GM12873 (cell line): ENCODE measurements around the gene ZFYVE21.

ENCODE experiments used
- TF ChIP-seq, protein P1 (sequence below): IDR thresholded peaks from 2 replicates; pipeline ENCODE4 v1.5.1; 2012; ENCODE audit warnings: low read depth, mild to moderate bottlenecking, moderate library complexity, low read length, control low read depth; ENCODE audit not compliant: insufficient read depth; ENCODE audit errors: missing control alignments

Gene ZFYVE21

DNA sequence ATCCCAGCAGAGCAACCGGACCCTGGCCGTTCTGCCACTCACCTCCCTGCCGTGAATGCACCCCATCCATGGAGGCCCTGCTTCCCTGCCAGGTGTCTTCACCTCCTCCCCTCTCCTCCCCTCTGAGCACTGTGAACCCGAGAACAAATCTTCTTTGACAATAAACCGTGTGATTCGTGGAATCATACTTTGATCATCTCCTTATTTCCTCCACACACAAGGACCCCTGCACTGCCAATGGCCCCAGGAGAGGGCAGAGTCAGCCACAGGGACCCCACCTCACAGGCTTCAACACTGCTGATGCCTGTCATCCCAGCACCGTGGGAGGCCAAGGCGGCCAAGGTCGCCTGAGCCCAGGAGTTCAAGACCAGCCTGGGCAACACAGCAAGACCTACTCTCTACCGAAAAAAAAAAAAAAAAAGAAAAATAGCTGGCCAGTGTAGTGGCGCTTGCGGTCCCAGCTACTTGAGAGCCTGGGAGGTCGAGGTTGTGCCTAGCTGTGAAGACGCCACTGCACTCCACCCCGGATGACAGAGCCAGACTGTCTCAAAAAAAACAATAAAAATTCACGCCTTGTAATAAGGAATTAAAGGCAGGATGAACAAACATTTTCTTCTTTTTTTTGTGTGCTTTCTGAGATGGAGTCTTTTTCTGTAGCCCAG is 1.4 kb upstream of the ZFYVE21 start:
- TF ChIP-seq, protein P1, sequence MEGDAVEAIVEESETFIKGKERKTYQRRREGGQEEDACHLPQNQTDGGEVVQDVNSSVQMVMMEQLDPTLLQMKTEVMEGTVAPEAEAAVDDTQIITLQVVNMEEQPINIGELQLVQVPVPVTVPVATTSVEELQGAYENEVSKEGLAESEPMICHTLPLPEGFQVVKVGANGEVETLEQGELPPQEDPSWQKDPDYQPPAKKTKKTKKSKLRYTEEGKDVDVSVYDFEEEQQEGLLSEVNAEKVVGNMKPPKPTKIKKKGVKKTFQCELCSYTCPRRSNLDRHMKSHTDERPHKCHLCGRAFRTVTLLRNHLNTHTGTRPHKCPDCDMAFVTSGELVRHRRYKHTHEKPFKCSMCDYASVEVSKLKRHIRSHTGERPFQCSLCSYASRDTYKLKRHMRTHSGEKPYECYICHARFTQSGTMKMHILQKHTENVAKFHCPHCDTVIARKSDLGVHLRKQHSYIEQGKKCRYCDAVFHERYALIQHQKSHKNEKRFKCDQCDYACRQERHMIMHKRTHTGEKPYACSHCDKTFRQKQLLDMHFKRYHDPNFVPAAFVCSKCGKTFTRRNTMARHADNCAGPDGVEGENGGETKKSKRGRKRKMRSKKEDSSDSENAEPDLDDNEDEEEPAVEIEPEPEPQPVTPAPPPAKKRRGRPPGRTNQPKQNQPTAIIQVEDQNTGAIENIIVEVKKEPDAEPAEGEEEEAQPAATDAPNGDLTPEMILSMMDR: no peak

DNA sequence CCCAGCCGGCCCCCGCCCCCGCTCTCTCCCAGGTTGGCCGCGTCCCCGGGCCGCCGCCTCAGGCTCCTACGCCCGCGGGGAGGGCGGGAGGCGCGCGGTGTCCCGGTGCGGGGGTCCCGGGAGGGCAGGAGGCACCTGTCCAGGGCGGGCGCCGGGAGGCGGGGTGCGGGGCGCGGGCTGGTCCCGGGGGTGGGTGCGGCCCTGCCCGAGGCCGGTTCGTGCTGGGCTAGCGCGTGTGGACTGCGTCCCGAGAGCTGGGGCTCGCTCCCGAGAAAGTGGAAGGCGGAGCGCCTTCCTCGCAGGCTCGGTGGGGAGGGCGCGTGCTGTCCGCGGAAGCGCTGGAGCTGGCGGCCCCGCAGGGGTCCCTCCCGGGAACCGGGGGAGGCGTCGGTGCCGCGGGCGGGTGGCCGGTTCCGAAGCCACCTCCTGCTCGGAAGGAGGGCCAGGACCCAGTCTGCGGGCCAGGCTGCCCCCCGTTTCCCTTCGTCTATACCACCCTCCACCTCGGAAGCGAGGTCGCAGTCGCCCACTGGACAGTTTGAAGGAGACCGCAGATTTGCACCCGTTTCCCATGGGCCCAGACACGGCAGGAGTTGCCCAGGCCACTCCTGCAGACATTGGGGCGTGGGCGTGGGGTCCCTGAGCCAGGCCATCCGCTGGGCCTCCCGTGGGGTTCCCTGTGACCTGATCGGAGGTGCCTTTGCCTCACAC is 636 bp downstream of the ZFYVE21 start:
- TF ChIP-seq, protein P1: no peak

DNA sequence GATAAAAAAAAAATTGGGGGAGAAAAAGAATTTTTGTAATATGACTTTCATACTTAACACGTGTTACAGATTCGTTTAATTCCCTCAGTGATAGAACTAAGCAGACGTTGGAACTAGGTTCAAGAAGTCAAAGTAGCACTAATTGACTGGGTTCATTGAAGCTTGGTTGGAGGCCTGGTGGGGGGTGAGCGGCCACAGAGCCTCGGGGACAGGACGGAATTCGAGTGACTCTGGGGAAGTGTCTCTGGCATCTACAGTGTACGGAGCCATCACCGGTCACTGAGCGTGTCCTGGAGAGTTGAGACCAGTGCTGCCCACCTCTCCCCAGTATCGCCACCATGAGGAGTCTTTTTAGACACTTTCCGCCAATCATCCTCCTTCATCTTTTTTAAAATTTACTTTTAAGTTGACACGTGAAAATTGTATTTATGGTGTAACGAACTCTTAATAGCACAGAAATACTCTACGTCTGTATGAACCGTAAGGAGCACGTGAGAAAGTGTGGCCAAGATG is 1.3 kb downstream of the ZFYVE21 start:
- TF ChIP-seq, protein P1: no peak

DNA sequence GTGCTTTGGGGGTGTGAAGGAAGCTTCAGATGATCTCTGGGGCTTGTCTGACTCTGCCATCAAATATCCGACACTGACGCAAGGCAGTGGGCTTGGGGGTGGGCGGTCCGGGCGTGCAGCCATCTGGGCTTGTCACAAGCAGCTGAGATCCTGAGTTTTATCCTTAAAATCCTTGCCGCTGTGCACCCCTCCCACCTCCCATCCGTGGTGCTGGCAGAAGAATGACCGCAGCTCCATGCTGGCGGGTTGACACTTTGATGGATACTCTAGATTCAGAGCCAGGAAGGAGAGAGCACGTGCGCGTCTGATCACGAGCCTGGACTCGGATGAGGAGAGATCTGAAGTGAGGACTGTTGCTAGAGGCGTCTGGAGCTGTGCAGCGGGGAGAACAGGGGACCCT is 3.0 kb downstream of the ZFYVE21 start:
- TF ChIP-seq, protein P1: no peak

DNA sequence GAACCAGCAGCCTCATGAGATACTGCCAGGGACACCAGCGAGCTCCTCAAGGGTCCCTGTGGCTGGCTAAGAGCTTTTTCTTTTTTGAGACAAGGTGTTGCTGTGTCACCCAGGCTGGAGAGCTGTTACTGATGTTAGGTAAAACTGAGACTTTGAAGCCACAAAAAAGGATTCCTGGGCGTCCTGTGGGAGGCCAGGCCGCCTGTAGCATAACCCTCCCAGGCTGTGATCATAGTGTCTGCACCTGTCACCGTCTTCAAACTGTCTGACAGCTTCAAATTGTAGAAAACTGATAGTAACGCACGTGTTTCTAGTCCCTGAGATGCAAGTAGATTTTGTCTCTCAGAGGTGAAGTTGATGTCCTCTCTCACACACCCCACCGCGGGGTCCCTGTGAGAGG is 4.1 kb downstream of the ZFYVE21 start:
- TF ChIP-seq, protein P1: no peak

DNA sequence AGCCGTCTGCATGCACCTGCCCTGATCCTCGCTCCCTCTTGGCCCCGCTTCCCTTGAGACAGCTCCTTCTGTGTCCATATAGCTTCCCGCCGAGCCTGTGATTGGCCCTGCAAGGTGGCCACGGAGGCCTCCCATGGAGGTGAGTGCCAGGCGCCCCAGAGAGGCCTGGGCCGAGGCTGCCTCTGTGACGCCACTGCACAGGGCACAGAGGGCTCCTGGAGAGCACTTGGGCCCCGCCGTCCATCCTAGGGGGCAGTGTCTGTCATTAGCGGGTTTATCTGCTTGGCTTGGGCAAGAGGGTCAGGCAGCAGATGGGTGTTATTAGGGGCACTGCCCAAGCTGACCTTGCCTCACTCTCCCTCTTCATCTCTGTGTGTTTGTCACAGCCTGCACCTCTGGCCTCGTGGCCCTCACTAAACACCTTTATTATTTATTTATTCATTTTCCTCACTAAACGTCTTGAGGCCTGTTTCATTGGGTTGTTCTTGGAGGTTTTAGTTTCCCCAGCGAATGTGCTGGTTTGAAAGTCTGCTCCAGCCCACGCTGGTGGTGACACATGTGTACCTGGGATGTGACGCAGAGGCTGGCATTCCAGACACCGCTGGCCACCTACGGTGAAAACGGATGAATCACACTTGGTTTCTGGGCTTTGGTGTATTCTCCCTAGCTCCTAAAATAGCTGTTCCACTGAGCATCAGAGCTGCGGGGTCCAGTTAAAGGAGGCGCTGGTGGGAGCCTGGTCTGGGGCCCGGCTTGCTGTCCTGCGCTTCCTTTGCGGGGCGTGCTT is 5.9 kb downstream of the ZFYVE21 start:
- TF ChIP-seq, protein P1: no peak

DNA sequence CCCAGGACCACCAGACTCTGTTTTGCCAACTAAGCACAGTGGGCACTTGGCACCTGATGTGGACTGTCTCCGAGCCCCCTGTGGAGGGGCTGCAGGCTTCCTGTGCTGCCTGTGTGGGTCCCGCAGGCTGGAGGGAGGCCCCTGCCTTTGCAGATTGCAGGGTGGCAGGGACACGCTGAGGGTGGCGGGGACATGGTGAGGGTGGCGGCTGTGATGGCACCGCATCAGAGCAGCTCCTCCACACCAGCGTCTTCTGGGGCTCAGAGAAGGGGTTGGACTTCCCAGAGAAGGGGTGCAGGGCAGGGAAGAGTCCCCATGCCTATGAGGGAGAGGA is 8.1 kb downstream of the ZFYVE21 start:
- TF ChIP-seq, protein P1: no peak
